ENCODE data around the gene UBE2A.

- no peak for TF ChIP-seq ZSCAN20 (CRISPR knock-in tag; IDR thresholded peaks at IDR 0.05; ENCODE audit: borderline replicate concordance)
- no peak for TF ChIP-seq MAFK (conservative IDR thresholded peaks at IDR 0.05 in 1 of 2, IDR thresholded peaks at IDR 0.05 in 1 of 2; ENCODE audit: low read length in 2 of 2)
- TF ChIP-seq NONO (IDR thresholded peaks at IDR 0.05): no peak
- no peak for TF ChIP-seq NONO (CRISPR knock-in tag; conservative IDR thresholded peaks at IDR 0.05)
- no peak for TF ChIP-seq NR2F2 (IDR thresholded peaks at IDR 0.05; ENCODE audit: borderline replicate concordance, low read depth)
- no peak for TF ChIP-seq POLR2AphosphoS5 (IDR thresholded peaks at IDR 0.05; ENCODE audit: low read depth, low read length)
- TF ChIP-seq MIXL1 (CRISPR knock-in tag; IDR thresholded peaks at IDR 0.05): no peak
- no peak for TF ChIP-seq BRCA1 (CRISPR knock-in tag; IDR thresholded peaks at IDR 0.05)
- no peak for TF ChIP-seq ZNF501 (CRISPR knock-in tag; IDR thresholded peaks at IDR 0.05)
- no peak for TF ChIP-seq ZNF792 (CRISPR knock-in tag; IDR thresholded peaks at IDR 0.05)
Observed at GRCh38 chrX:119624417-119624816, 50.1 kb downstream of the UBE2A start.

All from HepG2 (cell line).